ENCODE measurements around the gene MRPL14.

MRPL14 gene

GRCh38 chr6:44119704-44120262 is 7.5 kb downstream of the MRPL14 start:
- H3K9me3 Mint-ChIP-seq = no peaks in the 10 kb centered on the region
- peaks cover 34% of the 10 kb centered on the region for H3K36me3 Mint-ChIP-seq (ENCODE audit: low read depth)
- no peak overlapping the region for H3K4me3 Mint-ChIP-seq
- peaks cover 76% of the 10 kb centered on the region for H3K4me1 Mint-ChIP-seq (ENCODE audit: low read depth)
- peak overlapping the region; percentile 27 for H3K27ac Mint-ChIP-seq
- H3K27me3 Mint-ChIP-seq = no peaks in the 10 kb centered on the region

GRCh38 chr6:44117397-44118128 is 9.7 kb downstream of the MRPL14 start:
- Mint-ChIP-seq H3K4me1 (ENCODE audit: low read depth) (peaks cover 54% of the 10 kb centered on the region), H3K36me3 (ENCODE audit: low read depth) (peaks cover 32% of the 10 kb centered on the region)

GRCh38 chr6:44116641-44117382 is 10.4 kb downstream of the MRPL14 start:
- no peak overlapping the region for H3K4me3 Mint-ChIP-seq
- H3K4me1 Mint-ChIP-seq (ENCODE audit: low read depth) = peaks cover 49% of the 10 kb centered on the region
- H3K27me3 Mint-ChIP-seq = no peaks in the 10 kb centered on the region
- H3K27ac Mint-ChIP-seq = peak overlapping the region; percentile 56
- H3K36me3 Mint-ChIP-seq (ENCODE audit: low read depth) = peaks cover 39% of the 10 kb centered on the region
- no peaks in the 10 kb centered on the region for H3K9me3 Mint-ChIP-seq

More at GRCh38 chr6:44117397-44118128, 9.7 kb downstream of the MRPL14 start:
- Mint-ChIP-seq H3K4me3 (no peak overlapping the region), H3K27me3 (no peaks in the 10 kb centered on the region), H3K27ac (peak overlapping the region; percentile 54), H3K9me3 (no peaks in the 10 kb centered on the region)

- no peak overlapping the region for H3K27ac Mint-ChIP-seq
- H3K36me3 Mint-ChIP-seq (ENCODE audit: low read depth) = peaks cover 48% of the 10 kb centered on the region
Observed at GRCh38 chr6:44115866-44116265, 11.4 kb downstream of the MRPL14 start.

GRCh38 chr6:44113414-44113813 is 13.8 kb downstream of the MRPL14 start:
- H3K36me3 Mint-ChIP-seq (ENCODE audit: low read depth) = peaks cover 49% of the 10 kb centered on the region
- H3K27me3 Mint-ChIP-seq = no peaks in the 10 kb centered on the region
- H3K9me3 Mint-ChIP-seq = no peaks in the 10 kb centered on the region
- no peak overlapping the region for H3K4me3 Mint-ChIP-seq
- no peak overlapping the region for H3K27ac Mint-ChIP-seq
- peaks cover 24% of the 10 kb centered on the region for H3K4me1 Mint-ChIP-seq (ENCODE audit: low read depth)

More at GRCh38 chr6:44115866-44116265, 11.4 kb downstream of the MRPL14 start:
- Mint-ChIP-seq H3K27me3 (no peaks in the 10 kb centered on the region), H3K9me3 (no peaks in the 10 kb centered on the region), H3K4me3 (no peak overlapping the region), H3K4me1 (ENCODE audit: low read depth) (peaks cover 42% of the 10 kb centered on the region)

- H3K36me3 Mint-ChIP-seq (ENCODE audit: low read depth) = peaks cover 49% of the 10 kb centered on the region
- H3K27ac Mint-ChIP-seq = peak overlapping the region; percentile 23
- H3K4me1 Mint-ChIP-seq (ENCODE audit: low read depth) = peaks cover 7% of the 10 kb centered on the region
- no peaks in the 10 kb centered on the region for H3K27me3 Mint-ChIP-seq
- H3K4me3 Mint-ChIP-seq = no peak overlapping the region
- H3K9me3 Mint-ChIP-seq = no peaks in the 10 kb centered on the region
Observed at GRCh38 chr6:44111434-44112417, 15.5 kb downstream of the MRPL14 start.

GRCh38 chr6:44110966-44111365 is 16.3 kb downstream of the MRPL14 start:
- Mint-ChIP-seq H3K27me3 (no peaks in the 10 kb centered on the region), H3K4me3 (no peak overlapping the region), H3K9me3 (no peaks in the 10 kb centered on the region), H3K27ac (no peak overlapping the region), H3K4me1 (ENCODE audit: low read depth) (no peaks in the 10 kb centered on the region), H3K36me3 (ENCODE audit: low read depth) (peaks cover 45% of the 10 kb centered on the region)

- Mint-ChIP-seq H3K36me3 (ENCODE audit: low read depth) (peaks cover 39% of the 10 kb centered on the region), H3K27ac (no peak overlapping the region), H3K4me1 (ENCODE audit: low read depth) (no peaks in the 10 kb centered on the region), H3K9me3 (no peaks in the 10 kb centered on the region), H3K4me3 (no peak overlapping the region), H3K27me3 (no peaks in the 10 kb centered on the region)
Observed at GRCh38 chr6:44110005-44110676, 17.1 kb downstream of the MRPL14 start.

- H3K9me3 Mint-ChIP-seq = no peaks in the 10 kb centered on the region
- H3K36me3 Mint-ChIP-seq (ENCODE audit: low read depth) = peaks cover 47% of the 10 kb centered on the region
- H3K4me1 Mint-ChIP-seq (ENCODE audit: low read depth) = no peaks in the 10 kb centered on the region
- no peak overlapping the region for H3K27ac Mint-ChIP-seq
- H3K4me3 Mint-ChIP-seq = no peak overlapping the region
- no peaks in the 10 kb centered on the region for H3K27me3 Mint-ChIP-seq
Observed at GRCh38 chr6:44109212-44109611, 18.0 kb downstream of the MRPL14 start.

- Mint-ChIP-seq H3K9me3 (no peaks in the 10 kb centered on the region), H3K27me3 (no peaks in the 10 kb centered on the region), H3K36me3 (ENCODE audit: low read depth) (peaks cover 47% of the 10 kb centered on the region), H3K27ac (no peak overlapping the region), H3K4me1 (ENCODE audit: low read depth) (no peaks in the 10 kb centered on the region), H3K4me3 (no peak overlapping the region)
Observed at GRCh38 chr6:44108471-44108870, 18.8 kb downstream of the MRPL14 start.

GRCh38 chr6:44107017-44107416 is 20.2 kb downstream of the MRPL14 start:
- Mint-ChIP-seq H3K36me3 (ENCODE audit: low read depth) (peaks cover 40% of the 10 kb centered on the region), H3K27ac (no peak overlapping the region), H3K9me3 (no peaks in the 10 kb centered on the region), H3K4me3 (no peak overlapping the region), H3K4me1 (ENCODE audit: low read depth) (no peaks in the 10 kb centered on the region), H3K27me3 (no peaks in the 10 kb centered on the region)

- Mint-ChIP-seq H3K36me3 (ENCODE audit: low read depth) (peaks cover 31% of the 10 kb centered on the region), H3K27ac (no peak overlapping the region)
Observed at GRCh38 chr6:44105993-44106740, 21.1 kb downstream of the MRPL14 start.

GRCh38 chr6:44105146-44105545 is 22.1 kb downstream of the MRPL14 start:
- no peaks in the 10 kb centered on the region for H3K9me3 Mint-ChIP-seq
- no peak overlapping the region for H3K27ac Mint-ChIP-seq
- no peaks in the 10 kb centered on the region for H3K27me3 Mint-ChIP-seq
- no peaks in the 10 kb centered on the region for H3K4me1 Mint-ChIP-seq (ENCODE audit: low read depth)
- H3K36me3 Mint-ChIP-seq (ENCODE audit: low read depth) = peaks cover 25% of the 10 kb centered on the region
- no peak overlapping the region for H3K4me3 Mint-ChIP-seq

More at GRCh38 chr6:44105993-44106740, 21.1 kb downstream of the MRPL14 start:
- Mint-ChIP-seq H3K4me3 (no peak overlapping the region), H3K9me3 (no peaks in the 10 kb centered on the region), H3K4me1 (ENCODE audit: low read depth) (no peaks in the 10 kb centered on the region), H3K27me3 (no peaks in the 10 kb centered on the region)
